NB4 (cell line): Measurements from ENCODE around the gene GPR156.

Source experiments
- DNase-seq: peaks from one replicate; pipeline ENCODE4 v3.0.0; 2010; ENCODE audit warnings: low read depth
- H3K4me3 ChIP-seq: one replicate; pipeline ENCODE4 v1.5.1; 2011; ENCODE audit warnings: mild to moderate bottlenecking, low read depth, low read length, moderate library complexity
- CTCF ChIP-seq: IDR thresholded peaks from one replicate; pipeline ENCODE4 v1.5.1; 2012; ENCODE audit warnings: low read depth, low read length
- MAX ChIP-seq: IDR thresholded peaks from 2 replicates; pipeline ENCODE4 v1.6.1; 2011; ENCODE audit warnings: low read depth, low read length
- MYC ChIP-seq: IDR thresholded peaks from 2 replicates; pipeline ENCODE4 v1.6.1; 2011; ENCODE audit warnings: low read depth, low read length
- POLR2A ChIP-seq: IDR thresholded peaks from 2 replicates; pipeline ENCODE4 v1.6.1; 2011; ENCODE audit warnings: mild to moderate bottlenecking; ENCODE audit not compliant: insufficient read length; ENCODE audit errors: extremely low read depth

GPR156 gene

GRCh38 chr3:120200493-120201235 lies 84.4 kb downstream of the GPR156 start:
- no peak for DNase-seq
- H3K4me3 ChIP-seq = no peak overlapping the region
- TF ChIP-seq POLR2A = no peak
- TF ChIP-seq MAX = no peak
- TF ChIP-seq MYC = no peak
- no peak for TF ChIP-seq CTCF

DNA sequence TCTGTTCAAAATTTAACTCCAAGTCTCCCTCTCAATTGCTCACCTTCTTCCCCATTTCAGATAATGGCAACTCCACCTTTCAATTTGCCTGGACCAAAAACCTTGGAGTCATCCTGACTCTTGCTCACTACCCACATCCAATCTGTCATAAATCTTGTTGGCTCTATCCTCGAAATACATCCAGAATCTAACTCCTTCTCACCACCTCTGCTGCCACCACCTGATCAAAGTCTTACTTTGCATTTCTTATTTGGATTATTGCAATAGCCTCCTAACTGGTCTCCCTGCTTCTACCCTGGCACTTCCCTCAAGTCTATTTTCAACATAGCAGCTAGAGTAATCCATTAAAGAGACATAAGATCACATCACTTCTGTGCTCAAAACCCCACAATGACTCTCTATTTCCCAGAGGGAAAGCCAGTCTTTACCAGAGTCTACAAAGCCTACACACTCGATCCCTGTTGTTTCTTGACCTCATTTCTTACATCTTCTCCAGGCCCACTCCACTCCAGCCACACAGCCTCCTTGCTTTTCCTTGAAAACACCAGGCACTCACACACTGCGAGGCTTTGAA lies 86.6 kb downstream of the GPR156 start:
- peak; percentile 41 for DNase-seq
- H3K4me3 ChIP-seq = no peak overlapping the region
- no peak for TF ChIP-seq MYC
- no peak for TF ChIP-seq POLR2A
- TF ChIP-seq CTCF = no peak
- no peak for TF ChIP-seq MAX

DNA sequence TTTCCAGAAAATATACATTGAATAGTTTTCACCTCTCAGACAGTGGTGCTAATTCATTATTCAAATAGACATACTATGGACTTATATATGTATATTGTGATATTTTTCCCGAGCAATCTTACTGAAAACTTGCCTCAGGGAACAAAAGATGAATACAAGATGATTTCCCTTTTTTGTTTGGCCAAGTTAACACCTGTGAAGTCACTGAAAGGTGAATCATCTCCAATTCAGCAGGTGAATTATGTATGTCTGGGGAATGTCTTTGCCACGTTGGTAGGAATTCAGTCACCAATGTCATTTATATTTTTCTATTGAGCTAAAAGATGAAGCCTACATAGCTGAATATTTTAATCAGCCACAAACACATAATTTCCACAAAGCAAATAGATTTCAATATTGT lies 88.2 kb downstream of the GPR156 start:
- no peak for TF ChIP-seq MAX
- TF ChIP-seq CTCF = no peak
- no peak for TF ChIP-seq POLR2A
- TF ChIP-seq MYC = no peak
- no peak for DNase-seq
- H3K4me3 ChIP-seq = no peak overlapping the region

DNA sequence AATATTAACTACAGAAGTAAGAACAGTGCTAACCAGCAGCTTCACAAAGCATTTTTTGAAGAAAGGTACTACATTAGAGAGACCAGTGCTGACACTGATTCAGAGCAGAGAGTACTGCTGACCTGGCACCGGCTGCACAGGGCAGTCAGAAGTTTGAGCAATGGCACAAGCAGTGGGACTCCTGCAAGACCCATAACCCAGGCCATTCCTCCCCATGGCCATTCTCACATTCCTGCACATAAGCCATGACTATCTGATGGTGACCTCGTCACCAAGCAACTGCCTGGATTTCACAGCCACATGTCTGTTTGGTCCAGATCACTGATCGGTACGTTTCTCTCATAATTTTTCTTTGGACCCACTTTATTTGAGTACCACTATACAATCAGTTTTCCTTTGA lies 88.7 kb downstream of the GPR156 start:
- TF ChIP-seq CTCF = no peak
- no peak for TF ChIP-seq MYC
- no peak for TF ChIP-seq MAX
- TF ChIP-seq POLR2A = no peak
- no peak for DNase-seq
- H3K4me3 ChIP-seq = no peak overlapping the region

DNA sequence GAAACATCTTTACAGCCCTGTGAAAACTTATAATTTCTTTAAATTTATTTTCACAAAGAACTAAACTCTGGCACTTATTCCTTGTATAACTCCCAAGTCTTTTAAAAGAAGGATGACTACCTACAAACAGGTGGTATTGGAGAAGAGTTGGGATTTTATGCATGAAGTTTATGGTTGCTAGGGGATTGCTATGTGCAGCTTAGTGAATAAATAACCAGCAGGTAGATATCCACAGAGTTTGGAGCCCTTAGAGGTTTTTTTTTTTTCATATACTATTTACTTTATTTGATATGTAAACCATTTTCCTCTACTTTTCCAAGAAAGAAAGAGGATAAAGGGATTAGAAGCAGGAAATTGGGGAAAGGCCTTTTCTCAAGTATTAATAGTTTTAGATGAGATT lies 91.5 kb downstream of the GPR156 start:
- DNase-seq = no peak
- no peak overlapping the region for H3K4me3 ChIP-seq
- TF ChIP-seq CTCF (no peak), POLR2A (no peak)

GRCh38 chr3:120192579-120192978 lies 92.4 kb downstream of the GPR156 start:
- no peak for TF ChIP-seq MAX
- no peak overlapping the region for H3K4me3 ChIP-seq
- no peak for DNase-seq
